HepG2 (cell line): ENCODE results near the gene DCST2. TPM values are rescaled to one million over a fixed set of nuclear protein-coding genes. Genes with fewer than 3 reads are reported as not detected.

Source experiments
- CHD4 ChIP-seq: fragments of 200-600 bp; sonication (generic); IDR thresholded peaks from 2 replicates; pipeline ENCODE4 v1.7.0; 2017; ENCODE audit warnings: mild to moderate bottlenecking, low read length, borderline replicate concordance
- IRF2 ChIP-seq: IDR thresholded peaks from 2 replicates; pipeline ENCODE4 v1.6.1; 2018; ENCODE audit warnings: missing genetic modification reagents, missing compliant biosample characterization
- ISL2 ChIP-seq: sonication (generic); formaldehyde crosslinking; IDR thresholded peaks from 2 replicates; pipeline ENCODE4 v1.5.0; 2020; ENCODE audit warnings: missing genetic modification reagents
- MEIS1 ChIP-seq: sonication (generic); formaldehyde crosslinking; IDR thresholded peaks from 2 replicates; pipeline ENCODE4 v1.9.0; 2021; ENCODE audit warnings: mild to moderate bottlenecking, missing genetic modification reagents, moderate library complexity, borderline replicate concordance
- MLXIP ChIP-seq: sonication (generic); formaldehyde crosslinking; IDR thresholded peaks from 2 replicates; pipeline ENCODE4 v1.9.0; 2021; ENCODE audit warnings: missing genetic modification reagents, borderline replicate concordance
- MTF1 ChIP-seq: sonication (generic); formaldehyde crosslinking; IDR thresholded peaks from 2 replicates; pipeline ENCODE4 v1.5.0; 2020; ENCODE audit warnings: missing genetic modification reagents
- NFIB ChIP-seq: sonication (generic); formaldehyde crosslinking; IDR thresholded peaks from 2 replicates; pipeline ENCODE4 v1.9.0; 2021; ENCODE audit warnings: missing genetic modification reagents, mild to moderate bottlenecking, borderline replicate concordance
- NR0B2 ChIP-seq: sonication (generic); formaldehyde crosslinking; IDR thresholded peaks from 2 replicates; pipeline ENCODE4 v1.4.0; 2020; ENCODE audit warnings: mild to moderate bottlenecking, missing genetic modification reagents
- PHF20 ChIP-seq: sonication (generic); formaldehyde crosslinking; IDR thresholded peaks from 2 replicates; pipeline ENCODE4 v1.5.0; 2020; ENCODE audit warnings: mild to moderate bottlenecking, missing genetic modification reagents
- PRDM10 ChIP-seq: sonication (generic); formaldehyde crosslinking; IDR thresholded peaks from 2 replicates; pipeline ENCODE4 v1.4.0; 2020; ENCODE audit warnings: low read depth, missing genetic modification reagents
- SOX5 ChIP-seq: IDR thresholded peaks from 2 replicates; pipeline ENCODE4 v1.6.1; 2016; ENCODE audit warnings: borderline replicate concordance
- TOE1 ChIP-seq: sonication (generic); formaldehyde crosslinking; IDR thresholded peaks from 2 replicates; pipeline ENCODE4 v1.4.0; 2020; ENCODE audit warnings: mild to moderate bottlenecking, missing genetic modification reagents
- ZC3H4 ChIP-seq: sonication (generic); formaldehyde crosslinking; IDR thresholded peaks from 2 replicates; pipeline ENCODE4 v1.4.0; 2020; ENCODE audit warnings: missing genetic modification reagents, borderline replicate concordance
- ZFP62 ChIP-seq: sonication (generic); formaldehyde crosslinking; IDR thresholded peaks from 2 replicates; pipeline ENCODE4 v1.4.0; 2020; ENCODE audit warnings: missing genetic modification reagents
- ZNF335 ChIP-seq: sonication (generic); formaldehyde crosslinking; IDR thresholded peaks from 2 replicates; pipeline ENCODE4 v1.4.0; 2020; ENCODE audit warnings: missing genetic modification reagents
- ZNF33A ChIP-seq: sonication (generic); formaldehyde crosslinking; IDR thresholded peaks from 2 replicates; pipeline ENCODE4 v1.5.1; 2020; ENCODE audit warnings: missing genetic modification reagents, mild to moderate bottlenecking, moderate library complexity, borderline replicate concordance
- ZNF547 ChIP-seq: sonication (generic); formaldehyde crosslinking; IDR thresholded peaks from 2 replicates; pipeline ENCODE4 v1.5.1; 2020; ENCODE audit warnings: mild to moderate bottlenecking, missing genetic modification reagents
- ZNF749 ChIP-seq: sonication (generic); formaldehyde crosslinking; IDR thresholded peaks from 2 replicates; pipeline ENCODE4 v1.8.0; 2022; ENCODE audit warnings: mild to moderate bottlenecking, missing genetic modification reagents, moderate library complexity, borderline replicate concordance
- polyA plus RNA-seq, 8 experiments: library from polyadenylated mRNA; depleted of rRNA in 3 of 8; stranded (reverse) in 7 of 8; unstranded in 1 of 8; fragments of >200 nt; fragmentation: Illumina TruSeq in 4 of 8; extraction: Trizol in 4 of 8; gene quantifications; 2 replicates each; pipeline versions ENCODE4 v1.2.1 to v1.2.3, GENCODE V29; 2011 to 2016; ENCODE audit warnings: low read depth in 4 of 8, missing spikeins in 1 of 8, mixed read lengths in 1 of 8; ENCODE audit not compliant: insufficient read depth in 1 of 8
- total RNA-seq, 5 experiments: library from RNA; depleted of rRNA; stranded (reverse); fragments of >200 nt; fragmentation: Illumina TruSeq; extraction: Trizol; gene quantifications; 2 replicates each; pipeline ENCODE4 v1.2.3, GENCODE V29; 2016; ENCODE audit warnings: low read depth in 1 of 5
- TF ChIP-seq, protein P1 (sequence below): sonication (generic); formaldehyde crosslinking; IDR thresholded peaks from 2 replicates; pipeline ENCODE4 v1.8.0; 2022; ENCODE audit warnings: low read depth, missing genetic modification reagents
- TF ChIP-seq, protein P2 (sequence below): sonication (generic); formaldehyde crosslinking; IDR thresholded peaks from 2 replicates; pipeline ENCODE4 v1.4.0; 2020; ENCODE audit warnings: missing genetic modification reagents

The DCST2 gene
- total and polyA plus RNA-seq, 2 of the 13 experiments (the other 11 are each of a cell fraction or from before 2014, with no cell fraction given) = 0.74 TPM; not detected in 1

GRCh38 chr1:154974808-154975408 lies 58.7 kb downstream of the DCST2 start (continued):
- TF ChIP-seq ZNF33A (CRISPR knock-in tag) (no peak), ISL2 (CRISPR knock-in tag) (peak; percentile 30; the same call in 1 of the 2 replicates), MEIS1 (no peak), TOE1 (CRISPR knock-in tag) (peak; percentile 42; the same call in 1 of the 2 replicates), ZNF547 (CRISPR knock-in tag) (no peak), MLXIP (CRISPR knock-in tag) (no peak), ZNF749 (CRISPR knock-in tag) (no peak), NR0B2 (CRISPR knock-in tag) (peak; percentile 92; the same call in 1 of the 2 replicates), ZNF335 (CRISPR knock-in tag) (peak; percentile 63; the same call in 1 of the 2 replicates), PHF20 (no peak), MTF1 (CRISPR knock-in tag) (no peak), PRDM10 (CRISPR knock-in tag) (no peak; the same call in 1 of the 2 replicates), IRF2 (no peak), ZC3H4 (no peak), CHD4 (peak; percentile 44; the same call in 1 of the 2 replicates), SOX5 (CRISPR knock-in tag) (0 out of 2 replicates have a peak, but pooled peaks have one; percentile 6), ZFP62 (CRISPR knock-in tag) (no peak), NFIB (CRISPR knock-in tag) (no peak)
- TF ChIP-seq, protein P1, sequence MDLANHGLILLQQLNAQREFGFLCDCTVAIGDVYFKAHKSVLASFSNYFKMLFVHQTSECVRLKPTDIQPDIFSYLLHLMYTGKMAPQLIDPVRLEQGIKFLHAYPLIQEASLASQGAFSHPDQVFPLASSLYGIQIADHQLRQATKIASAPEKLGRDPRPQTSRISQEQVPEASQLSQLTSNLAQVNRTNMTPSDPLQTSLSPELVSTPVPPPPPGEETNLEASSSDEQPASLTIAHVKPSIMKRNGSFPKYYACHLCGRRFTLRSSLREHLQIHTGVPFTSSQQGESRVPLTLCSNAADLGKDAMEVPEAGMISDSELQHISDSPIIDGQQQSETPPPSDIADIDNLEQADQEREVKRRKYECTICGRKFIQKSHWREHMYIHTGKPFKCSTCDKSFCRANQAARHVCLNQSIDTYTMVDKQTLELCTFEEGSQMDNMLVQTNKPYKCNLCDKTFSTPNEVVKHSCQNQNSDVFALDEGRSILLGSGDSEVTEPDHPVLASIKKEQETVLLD = no peak
- TF ChIP-seq, protein P2, sequence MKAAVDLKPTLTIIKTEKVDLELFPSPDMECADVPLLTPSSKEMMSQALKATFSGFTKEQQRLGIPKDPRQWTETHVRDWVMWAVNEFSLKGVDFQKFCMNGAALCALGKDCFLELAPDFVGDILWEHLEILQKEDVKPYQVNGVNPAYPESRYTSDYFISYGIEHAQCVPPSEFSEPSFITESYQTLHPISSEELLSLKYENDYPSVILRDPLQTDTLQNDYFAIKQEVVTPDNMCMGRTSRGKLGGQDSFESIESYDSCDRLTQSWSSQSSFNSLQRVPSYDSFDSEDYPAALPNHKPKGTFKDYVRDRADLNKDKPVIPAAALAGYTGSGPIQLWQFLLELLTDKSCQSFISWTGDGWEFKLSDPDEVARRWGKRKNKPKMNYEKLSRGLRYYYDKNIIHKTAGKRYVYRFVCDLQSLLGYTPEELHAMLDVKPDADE = no peak
